K562 (cell line): ENCODE measurements around the gene ELAVL3. TPM values are rescaled to one million over a fixed set of nuclear protein-coding genes. Genes with fewer than 3 reads are reported as not detected.

Experiments used
- ATAC-seq: fragments of 200-7000 bp; cut with Tn5 transposase; 3 replicates; pipeline ENCODE4 v1.9.1; 2020; ENCODE audit warnings: moderate library complexity
- BruUV-seq: library from RNA; stranded (reverse); fragments of 400-500 nt; replicated peaks from 2 replicates; lab custom pipeline; 2021; lab: Mats Ljungman, UMichigan
- CTCF ChIA-PET: fragments of 300-600 bp; formaldehyde crosslinking; extraction: SDS; loops from one replicate; lab custom pipeline; 2021; ENCODE audit warnings: low intra/inter-chr PET ratio; lab: Yijun Ruan, JAX
- POLR2A ChIA-PET: fragments of 300-600, 350-650 bp; sonication (Branson Sonifier 250); formaldehyde crosslinking; extraction: SDS; loops from one replicate; lab custom pipeline; 2021; ENCODE audit warnings: antibody characterized with exemption, inconsistent platforms; lab: Yijun Ruan, JAX
- DNase-seq, 4 experiments: peaks; one replicate each; pipeline versions ENCODE4 v3.0.0 to v3.0.0-alpha.2; 2011 to 2018; ENCODE audit warnings: low spot score in 3 of 4, mixed read lengths in 3 of 4; ENCODE audit errors: extremely low read depth in 1 of 4
- FAIRE-seq: peaks from 2 replicates; lab custom pipeline; 2011; peaks lifted over from hg19 to GRCh38; lab: Jason Lieb, UNC
- H2AFZ ChIP-seq: 2 replicates; pipeline ENCODE4 v1.6.0; 2011; ENCODE audit warnings: low read depth, low read length, control low read depth, inconsistent platforms
- H3K27ac ChIP-seq: fragments of 200-600 bp; 3 replicates; pipeline ENCODE4 v1.8.0; 2011; ENCODE audit warnings: low read depth, mild to moderate bottlenecking, control low read depth, inconsistent platforms, low read length, moderate library complexity, mixed read lengths; ENCODE audit errors: extremely low read depth
- H3K27me3 ChIP-seq, 2 experiments: fragments of 300-600 bp in 1 of 2; 2 replicates in 1 of 2; 3 replicates in 1 of 2; pipeline versions ENCODE4 v1.6.0 to v1.8.0; 2011; ENCODE audit warnings: inconsistent platforms in 2 of 2, low read length in 2 of 2, mild to moderate bottlenecking in 1 of 2, mixed read lengths in 1 of 2, moderate library complexity in 1 of 2; ENCODE audit not compliant: control insufficient read depth in 2 of 2, insufficient read depth in 2 of 2
- H3K36me3 ChIP-seq: fragments of 300-600 bp; 3 replicates; pipeline ENCODE4 v1.8.0; 2011; ENCODE audit warnings: mild to moderate bottlenecking, low read length, inconsistent platforms; ENCODE audit not compliant: control insufficient read depth, insufficient read depth
- H3K4me1 ChIP-seq, 2 experiments: fragments of 200-600 bp in 1 of 2; replicated peaks in 1 of 2; 2 replicates in 1 of 2; 3 replicates in 1 of 2; pipeline versions ENCODE4 v1.5.1 to v1.8.0; 2011; ENCODE audit warnings: inconsistent platforms in 2 of 2, low read length in 2 of 2, mild to moderate bottlenecking in 1 of 2, mixed read lengths in 1 of 2, moderate library complexity in 1 of 2; ENCODE audit not compliant: control insufficient read depth in 2 of 2, insufficient read depth in 2 of 2
- H3K4me2 ChIP-seq: 2 replicates; pipeline ENCODE4 v1.6.1; 2011; ENCODE audit warnings: low read length, control low read depth, inconsistent platforms, mixed read lengths; ENCODE audit not compliant: insufficient read depth
- H3K4me3 ChIP-seq: fragments of 200-600 bp; sonication (generic), shearing (Covaris generic); 2 replicates; pipeline ENCODE4 v1.5.1; 2016; ENCODE audit warnings: control low read depth, inconsistent platforms
- H3K79me2 ChIP-seq: fragments of 200-600 bp; 3 replicates; pipeline ENCODE4 v1.8.0; 2011; ENCODE audit warnings: low read length, inconsistent platforms; ENCODE audit not compliant: control insufficient read depth, insufficient read depth
- H3K9ac ChIP-seq, 2 experiments: 2 replicates each; pipeline versions ENCODE4 v1.6.0 to v1.6.1; 2011; ENCODE audit warnings: low read depth in 2 of 2, low read length in 2 of 2, control low read depth in 1 of 2, inconsistent platforms in 1 of 2, mild to moderate bottlenecking in 1 of 2, mixed read lengths in 1 of 2; ENCODE audit not compliant: insufficient read depth in 1 of 2
- H3K9me1 ChIP-seq: one replicate; pipeline ENCODE4 v1.6.0; 2011; ENCODE audit warnings: inconsistent platforms, mild to moderate bottlenecking, low read length, moderate library complexity; ENCODE audit not compliant: control insufficient read depth, insufficient read depth
- H3K9me3 ChIP-seq: replicated peaks from 2 replicates; pipeline ENCODE4 v1.5.1; 2011; ENCODE audit warnings: low read depth, low read length, inconsistent platforms; ENCODE audit not compliant: control insufficient read depth, insufficient read depth
- H4K20me1 ChIP-seq: replicated peaks from 2 replicates; pipeline ENCODE4 v1.6.1; 2011; ENCODE audit warnings: low read length, inconsistent platforms, mixed read lengths; ENCODE audit not compliant: control insufficient read depth, insufficient read depth
- CEBPB ChIP-seq: fragments of 450-650 bp; IDR thresholded peaks from 2 replicates; pipeline ENCODE4 v1.6.1; 2016; ENCODE audit warnings: missing genetic modification characterization, missing compliant biosample characterization
- FOXM1 ChIP-seq, 2 experiments: fragments of 450-650 bp in 1 of 2; sonication (generic) in 1 of 2; formaldehyde crosslinking in 1 of 2; IDR thresholded peaks; 2 replicates each; pipeline versions ENCODE4 v1.6.1 to v1.9.0; 2017 to 2022; ENCODE audit warnings: low read depth in 2 of 2, mild to moderate bottlenecking in 2 of 2, missing genetic modification reagents in 1 of 2, moderate library complexity in 1 of 2
- HSF4 ChIP-seq: fragments of 250-450 bp; sonication (Bioruptor Pico); IDR thresholded peaks from 2 replicates; pipeline ENCODE4 v2.1.2; 2022; ENCODE audit warnings: mild to moderate bottlenecking, moderate library complexity, borderline replicate concordance
- MAFG ChIP-seq: fragments of 450-650 bp; conservative IDR thresholded peaks from 2 replicates; pipeline ENCODE4 v1.6.1; 2016; ENCODE audit warnings: missing genetic modification characterization, missing compliant biosample characterization
- MBD2 ChIP-seq: sonication (generic); IDR thresholded peaks from 2 replicates; pipeline ENCODE4 v1.6.1; 2016; ENCODE audit warnings: low read depth, borderline replicate concordance
- MYBL2 ChIP-seq, 2 experiments: fragments of 450-650 bp in 1 of 2; sonication (generic) in 1 of 2; formaldehyde crosslinking in 1 of 2; IDR thresholded peaks; 2 replicates each; pipeline versions ENCODE4 v1.6.1 to v1.8.1; 2017 to 2022; ENCODE audit warnings: borderline replicate concordance in 1 of 2, inconsistent platforms in 1 of 2, low read depth in 1 of 2, mild to moderate bottlenecking in 1 of 2, missing genetic modification reagents in 1 of 2, moderate library complexity in 1 of 2
- NCOA6 ChIP-seq: fragments of 450-650 bp; IDR thresholded peaks from 2 replicates; pipeline ENCODE4 v1.6.1; 2017; ENCODE audit warnings: mild to moderate bottlenecking
- NFYB ChIP-seq: IDR thresholded peaks from 2 replicates; pipeline ENCODE4 v1.6.1; 2011; ENCODE audit warnings: mild to moderate bottlenecking, moderate library complexity; ENCODE audit not compliant: insufficient read length; ENCODE audit errors: extremely low read depth
- NR2C2 ChIP-seq, 2 experiments: fragments of 200-800 bp in 1 of 2; sonication (Bioruptor generic) in 1 of 2; sonication (generic) in 1 of 2; formaldehyde crosslinking in 1 of 2; IDR thresholded peaks; 2 replicates each; pipeline versions ENCODE4 v1.6.1 to v1.8.0; 2016 to 2022; ENCODE audit warnings: mild to moderate bottlenecking in 1 of 2, missing compliant biosample characterization in 1 of 2, missing genetic modification characterization in 1 of 2, missing genetic modification reagents in 1 of 2
- OTX1 ChIP-seq: fragments of 450-650 bp; formaldehyde crosslinking; IDR thresholded peaks from 2 replicates; pipeline ENCODE4 v1.4.0; 2022; ENCODE audit warnings: mild to moderate bottlenecking
- SAFB ChIP-seq: fragments of 200-400 bp; formaldehyde crosslinking; IDR thresholded peaks from 2 replicates; pipeline ENCODE4 v1.6.1; 2017; ENCODE audit warnings: low read depth, low read length, borderline replicate concordance
- TCF3 ChIP-seq: sonication (generic); formaldehyde crosslinking; IDR thresholded peaks from 2 replicates; pipeline ENCODE4 v1.4.0; 2020; ENCODE audit warnings: mild to moderate bottlenecking, missing genetic modification reagents
- ZNF274 ChIP-seq: IDR thresholded peaks from 2 replicates; pipeline ENCODE4 v1.6.1; 2011; ENCODE audit warnings: low read depth, mild to moderate bottlenecking, low read length, moderate library complexity, borderline replicate concordance
- WGBS: fragments of 100-300 bp; shearing (Covaris generic); methylation state at CpG from one replicate; pipeline ENCODE4 v1.1.6; 2016; ENCODE audit warnings: low coverage, mixed read lengths; ENCODE audit not compliant: insufficient coverage; ENCODE audit errors: missing lambda C conversion rate; 5-methylcytosine and 5-hydroxymethylcytosine counted together
- in situ Hi-C: fragments of 300-500 bp; cut with MboI; formaldehyde crosslinking; loops from 4 replicates; pipeline ENCODE4 v1.15.0; 2018; ENCODE audit warnings: inconsistent platforms, mixed read lengths
- intact Hi-C: fragments of 100-400 bp; cut with micrococcal nuclease; formaldehyde crosslinking; loops from 2 replicates; pipeline ENCODE4 v1.14.2; 2022
- polyA plus RNA-seq, 8 experiments: library from polyadenylated mRNA; depleted of rRNA in 4 of 8; stranded (reverse) in 5 of 8; unstranded in 3 of 8; fragments of >200 nt; fragmentation: Nextera tagmentation in 2 of 8; fragmentation: Illumina TruSeq in 1 of 8; extraction: Ambion mirVana in 2 of 8; extraction: Trizol in 1 of 8; gene quantifications; 2 replicates each; pipeline versions ENCODE4 v1.2.1 to v1.2.3, GENCODE V29; 2011 to 2014; ENCODE audit warnings: inconsistent platforms in 1 of 8, missing spikeins in 1 of 8
- total RNA-seq, 7 experiments: library from RNA; depleted of rRNA in 6 of 7; stranded (reverse); fragments of >200 nt in 6 of 7; fragmentation: Illumina TruSeq in 2 of 7; extraction: Trizol in 2 of 7; gene quantifications; 2 replicates each; pipeline versions ENCODE4 v1.2.1 to v1.2.3, GENCODE V29; 2011 to 2021; ENCODE audit warnings: low replicate concordance in 1 of 7
- TF ChIP-seq, protein P1 (sequence below): fragments of 450-650 bp; conservative IDR thresholded peaks from 2 replicates; pipeline ENCODE4 v1.6.1; 2016; ENCODE audit warnings: missing genetic modification characterization, low read depth, mild to moderate bottlenecking, control low read depth, missing compliant biosample characterization
- TF ChIP-seq, protein P2 (sequence below): fragments of 450-650 bp; IDR thresholded peaks from 2 replicates; pipeline ENCODE4 v1.7.0; 2016; ENCODE audit warnings: borderline replicate concordance
- TF ChIP-seq, protein P3 (sequence below): fragments of 250-450 bp; sonication (Bioruptor Pico); IDR thresholded peaks from 2 replicates; pipeline ENCODE4 v1.8.0; 2021; ENCODE audit warnings: mild to moderate bottlenecking, moderate library complexity

Gene ELAVL3
- total and polyA plus RNA-seq, 9 of the 15 experiments (the other 6 are each of a cell fraction or from before 2014, with no cell fraction given), result not detected

DNA sequence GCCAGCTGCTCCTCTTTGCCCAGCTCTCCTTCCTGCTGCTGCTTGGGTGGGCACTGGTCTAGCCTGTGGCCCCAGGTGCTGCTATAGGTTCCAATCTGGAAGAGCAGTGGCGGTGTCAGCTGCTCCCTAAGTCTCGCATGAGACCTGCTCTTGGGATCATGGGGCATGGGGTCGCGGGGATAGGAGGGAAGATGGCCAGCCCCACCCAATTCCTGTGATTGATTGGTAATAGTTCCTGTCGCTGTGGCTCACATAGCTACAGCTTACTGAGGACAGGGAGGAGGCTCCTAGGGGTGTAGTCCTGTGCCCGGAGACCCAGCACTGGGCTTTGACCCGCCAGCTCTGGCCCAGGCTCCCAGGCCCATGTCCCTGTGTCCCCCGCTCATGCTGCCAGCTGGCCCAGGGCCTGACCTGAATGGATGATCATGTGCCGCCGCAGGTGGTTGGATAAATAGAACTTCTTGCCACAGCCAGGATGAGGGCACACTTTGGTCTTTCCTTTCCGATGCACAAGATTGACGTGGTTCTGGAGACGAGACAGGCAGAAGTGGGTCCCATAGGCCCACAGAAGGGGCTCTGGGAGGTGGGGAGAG lies 4.5 kb upstream of the ELAVL3 start:
- intact Hi-C loops, result loop anchor here (10.0 kb wide), 1 partner anchor 191 kb away; the partner anchor contains the start of gene TSPAN16
- H3K79me2 ChIP-seq, result no peaks in the 10 kb centered on the region
- H2AFZ ChIP-seq, result no peak overlapping the region
- no peak overlapping the region for H3K4me2 ChIP-seq
- DNase-seq (peak in 1 of 4 experiments; percentile 9), ATAC-seq (no peak), FAIRE-seq (no peak)
- H3K9me3 ChIP-seq, result no peaks in the 10 kb centered on the region
- no peaks in the 10 kb centered on the region for H4K20me1 ChIP-seq
- 77% methylated on average over 13 of the region's 13 CpGs for WGBS
- H3K27me3 ChIP-seq, result no peaks in the 10 kb centered on the region
- H3K9ac ChIP-seq, result 0 out of 4 replicates have a peak overlapping the region, but pooled peaks of 1 of the 2 experiments have one; percentile 17
- in situ Hi-C loops, result no loop called here
- H3K36me3 ChIP-seq, result no peaks in the 10 kb centered on the region
- no peak overlapping the region for H3K4me3 ChIP-seq
- H3K9me1 ChIP-seq, result no peaks in the 10 kb centered on the region
- no TSS peak for BruUV-seq
- H3K27ac ChIP-seq, result no peak overlapping the region
- ChIA-PET POLR2A (interaction anchor here (0.7 to 1.4 kb wide), 4 partner anchors 31 to 192 kb away, joined by 3 to 5 read pairs (median 3); partner anchors contain the start of gene CNN1), CTCF (interaction anchor here (0.7 kb wide), 1 partner anchor 67 kb away, joined by 5 read pairs; no protein-coding TSS in a partner anchor)
- H3K4me1 ChIP-seq, result peaks cover 0 to 49% of the 10 kb centered on the region in 2 experiments; a peak in 3 of 5 replicates
- TF ChIP-seq ZNF274 (no peak), NCOA6 (no peak), MAFG (tag) (no peak), CEBPB (no peak), SAFB (no peak), TCF3 (no peak), MBD2 (no peak), MYBL2 (IDR thresholded peaks at IDR 0.05; ENCODE audit: low read depth) (no peak), MYBL2 (CRISPR knock-in tag; IDR thresholded peaks at IDR 0.05; ENCODE audit: borderline replicate concordance) (no peak), FOXM1 (IDR thresholded peaks at IDR 0.05; ENCODE audit: low read depth) (no peak), FOXM1 (CRISPR knock-in tag; IDR thresholded peaks at IDR 0.05; ENCODE audit: low read depth) (no peak), NFYB (no peak), OTX1 (CRISPR knock-in tag) (no peak), HSF4 (CRISPR knock-in tag) (no peak), NR2C2 (CRISPR knock-in tag; IDR thresholded peaks at IDR 0.05) (no peak), NR2C2 (tag; IDR thresholded peaks at IDR 0.05) (no peak)
- TF ChIP-seq, protein P1, sequence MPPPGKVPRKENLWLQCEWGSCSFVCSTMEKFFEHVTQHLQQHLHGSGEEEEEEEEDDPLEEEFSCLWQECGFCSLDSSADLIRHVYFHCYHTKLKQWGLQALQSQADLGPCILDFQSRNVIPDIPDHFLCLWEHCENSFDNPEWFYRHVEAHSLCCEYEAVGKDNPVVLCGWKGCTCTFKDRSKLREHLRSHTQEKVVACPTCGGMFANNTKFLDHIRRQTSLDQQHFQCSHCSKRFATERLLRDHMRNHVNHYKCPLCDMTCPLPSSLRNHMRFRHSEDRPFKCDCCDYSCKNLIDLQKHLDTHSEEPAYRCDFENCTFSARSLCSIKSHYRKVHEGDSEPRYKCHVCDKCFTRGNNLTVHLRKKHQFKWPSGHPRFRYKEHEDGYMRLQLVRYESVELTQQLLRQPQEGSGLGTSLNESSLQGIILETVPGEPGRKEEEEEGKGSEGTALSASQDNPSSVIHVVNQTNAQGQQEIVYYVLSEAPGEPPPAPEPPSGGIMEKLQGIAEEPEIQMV (tag), result no peak
- TF ChIP-seq, protein P2, sequence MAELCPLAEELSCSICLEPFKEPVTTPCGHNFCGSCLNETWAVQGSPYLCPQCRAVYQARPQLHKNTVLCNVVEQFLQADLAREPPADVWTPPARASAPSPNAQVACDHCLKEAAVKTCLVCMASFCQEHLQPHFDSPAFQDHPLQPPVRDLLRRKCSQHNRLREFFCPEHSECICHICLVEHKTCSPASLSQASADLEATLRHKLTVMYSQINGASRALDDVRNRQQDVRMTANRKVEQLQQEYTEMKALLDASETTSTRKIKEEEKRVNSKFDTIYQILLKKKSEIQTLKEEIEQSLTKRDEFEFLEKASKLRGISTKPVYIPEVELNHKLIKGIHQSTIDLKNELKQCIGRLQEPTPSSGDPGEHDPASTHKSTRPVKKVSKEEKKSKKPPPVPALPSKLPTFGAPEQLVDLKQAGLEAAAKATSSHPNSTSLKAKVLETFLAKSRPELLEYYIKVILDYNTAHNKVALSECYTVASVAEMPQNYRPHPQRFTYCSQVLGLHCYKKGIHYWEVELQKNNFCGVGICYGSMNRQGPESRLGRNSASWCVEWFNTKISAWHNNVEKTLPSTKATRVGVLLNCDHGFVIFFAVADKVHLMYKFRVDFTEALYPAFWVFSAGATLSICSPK, result no peak
- TF ChIP-seq, protein P3, sequence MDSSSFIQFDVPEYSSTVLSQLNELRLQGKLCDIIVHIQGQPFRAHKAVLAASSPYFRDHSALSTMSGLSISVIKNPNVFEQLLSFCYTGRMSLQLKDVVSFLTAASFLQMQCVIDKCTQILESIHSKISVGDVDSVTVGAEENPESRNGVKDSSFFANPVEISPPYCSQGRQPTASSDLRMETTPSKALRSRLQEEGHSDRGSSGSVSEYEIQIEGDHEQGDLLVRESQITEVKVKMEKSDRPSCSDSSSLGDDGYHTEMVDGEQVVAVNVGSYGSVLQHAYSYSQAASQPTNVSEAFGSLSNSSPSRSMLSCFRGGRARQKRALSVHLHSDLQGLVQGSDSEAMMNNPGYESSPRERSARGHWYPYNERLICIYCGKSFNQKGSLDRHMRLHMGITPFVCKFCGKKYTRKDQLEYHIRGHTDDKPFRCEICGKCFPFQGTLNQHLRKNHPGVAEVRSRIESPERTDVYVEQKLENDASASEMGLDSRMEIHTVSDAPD (CRISPR knock-in tag), result no peak
